HT1080 (cell line): ENCODE results near the gene GRM1. TPM values are rescaled to one million over a fixed set of nuclear protein-coding genes. Genes with fewer than 3 reads are reported as not detected.

Experiments used
- DNase-seq: peaks from one replicate; pipeline ENCODE4 v3.0.0-alpha.2; 2015; ENCODE audit warnings: low read depth
- total RNA-seq: library from RNA; depleted of rRNA; stranded (reverse); fragments of >200 nt; shearing (Covaris generic); gene quantifications from 2 replicates; pipeline ENCODE4 v1.2.3, GENCODE V29; 2014

The GRM1 gene
- total RNA-seq, 1 experiment from 2014 or later: not detected

DNA sequence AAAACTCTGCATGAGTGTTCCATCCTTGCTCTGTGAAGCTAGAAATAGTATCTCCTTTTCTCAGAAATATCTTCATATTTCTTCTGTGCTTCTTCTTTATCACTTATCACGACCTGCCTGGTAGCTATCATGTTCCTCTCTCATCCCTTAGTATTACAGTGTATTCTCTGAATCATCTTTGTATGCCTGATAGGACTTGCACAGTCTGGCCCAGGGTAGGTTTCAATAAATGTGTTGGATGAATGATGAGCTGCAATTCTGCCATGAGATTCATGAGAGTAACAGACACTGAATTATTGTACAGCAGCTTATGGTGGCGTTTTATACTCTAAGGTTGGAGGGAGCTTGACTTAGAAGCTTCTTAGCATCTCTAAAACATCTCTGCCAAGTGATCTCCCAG is 66.6 kb downstream of the GRM1 start:
- no peak for DNase-seq

GRCh38 chr6:146097586-146097985 is 68.7 kb downstream of the GRM1 start:
- no peak for DNase-seq

DNA sequence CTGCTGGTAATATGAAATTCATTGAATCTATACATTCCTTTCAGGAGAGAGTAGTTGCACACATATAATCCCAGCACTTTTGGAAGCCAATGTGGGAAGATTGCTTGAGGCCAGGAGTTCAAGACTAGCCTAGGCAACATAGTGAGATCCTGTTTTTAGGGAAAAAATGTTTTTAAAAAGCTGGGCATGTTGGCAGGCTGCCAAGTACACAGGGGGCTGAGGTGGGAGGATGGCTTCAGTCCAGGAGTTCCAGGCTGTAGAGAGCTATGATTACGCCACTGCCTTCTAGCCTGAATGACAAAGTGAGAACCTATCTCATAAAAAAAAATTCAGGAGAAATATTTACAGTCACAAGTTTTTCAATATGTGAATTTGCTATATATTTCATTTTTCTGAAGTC is 71.9 kb downstream of the GRM1 start:
- no peak for DNase-seq

- DNase-seq: peak; percentile 4
Measured at GRCh38 chr6:146103416-146104072, 74.7 kb downstream of the GRM1 start.

- DNase-seq: no peak
Measured at GRCh38 chr6:146106532-146106931, 77.7 kb downstream of the GRM1 start.

- DNase-seq: no peak
Measured at GRCh38 chr6:146110990-146111389, 82.1 kb downstream of the GRM1 start.

- no peak for DNase-seq
Measured at GRCh38 chr6:146111881-146112450, 83.1 kb downstream of the GRM1 start.

DNA sequence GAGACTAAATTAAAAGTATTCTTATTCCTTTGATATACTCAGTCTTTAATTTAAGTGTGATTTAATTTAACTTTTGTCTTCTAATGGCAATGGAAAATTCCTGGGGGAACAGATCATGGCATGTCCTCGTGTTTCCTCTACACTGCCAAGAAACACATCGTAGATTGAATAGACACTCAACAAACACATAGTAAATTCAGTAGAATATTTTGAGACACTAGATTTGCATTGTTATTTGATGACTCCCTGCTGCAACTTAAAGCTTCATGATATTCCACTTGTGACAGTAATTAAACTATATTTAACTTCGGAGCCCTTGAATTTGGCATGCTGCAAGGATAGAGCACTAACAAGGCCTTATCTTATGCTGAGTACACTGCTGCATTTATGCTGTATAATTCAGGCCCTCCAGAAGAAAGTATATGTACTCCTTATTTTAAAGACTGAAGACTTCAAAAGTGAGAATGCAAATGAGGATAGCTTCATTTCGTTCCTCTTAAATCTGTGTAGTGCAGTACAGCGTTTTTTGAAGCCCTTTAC is 84.3 kb downstream of the GRM1 start:
- no peak for DNase-seq

GRCh38 chr6:146123616-146124015 is 94.8 kb downstream of the GRM1 start:
- DNase-seq: no peak

DNA sequence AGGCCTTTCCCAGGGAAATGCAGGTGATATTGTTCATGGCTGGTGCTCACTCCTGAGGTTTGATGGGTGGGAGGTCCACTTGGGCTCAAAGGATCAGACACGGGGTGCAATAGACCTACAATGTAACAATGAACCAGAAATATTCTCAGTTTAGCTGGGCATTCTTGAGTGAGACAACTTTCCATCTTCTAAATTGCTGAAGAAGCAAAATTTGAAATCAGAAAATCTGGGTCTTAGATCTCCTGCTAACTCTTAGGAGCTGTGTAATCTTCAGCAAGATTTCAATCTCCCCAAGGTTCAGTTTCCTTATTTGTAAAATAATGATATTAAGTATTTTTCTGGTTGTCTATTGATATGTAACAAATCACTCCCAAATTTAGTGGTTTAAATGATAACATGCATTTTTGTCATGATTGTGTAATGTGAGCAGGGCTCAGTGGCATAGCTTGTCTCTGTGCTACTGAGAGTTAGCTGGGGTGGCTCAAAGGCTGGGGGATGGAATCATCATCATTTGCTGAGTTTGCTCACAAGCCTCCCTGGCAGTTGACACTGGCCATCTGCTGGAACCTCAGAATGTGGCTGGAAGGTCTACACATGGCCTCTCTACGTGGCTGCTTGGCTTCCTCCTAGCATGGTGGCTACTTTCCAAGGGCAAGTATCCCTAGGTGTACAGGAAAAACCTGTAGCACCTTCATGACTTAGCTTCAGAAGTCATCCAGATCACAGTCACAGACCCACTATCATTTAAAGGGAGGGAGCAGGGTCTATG is 98.8 kb downstream of the GRM1 start:
- DNase-seq: no peak

DNA sequence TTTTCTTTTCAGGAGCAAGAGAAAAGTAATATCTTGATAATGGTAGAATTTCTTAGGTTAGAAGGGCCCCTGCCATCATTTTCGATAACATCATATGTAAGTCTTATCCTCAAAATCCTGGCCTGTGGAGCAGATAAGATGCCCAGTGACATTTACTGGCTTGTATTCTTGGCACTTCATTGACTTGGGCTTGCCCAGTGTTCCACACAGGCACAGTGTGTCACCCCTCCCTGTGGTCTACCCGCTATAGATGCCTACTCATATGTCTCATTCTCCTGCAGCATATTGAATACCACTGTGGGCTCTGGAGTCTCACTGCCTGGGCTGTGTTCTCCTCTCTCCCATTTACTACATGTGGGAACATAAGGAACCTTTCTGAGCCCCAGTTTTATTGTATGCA is 105.0 kb downstream of the GRM1 start:
- no peak for DNase-seq

DNA sequence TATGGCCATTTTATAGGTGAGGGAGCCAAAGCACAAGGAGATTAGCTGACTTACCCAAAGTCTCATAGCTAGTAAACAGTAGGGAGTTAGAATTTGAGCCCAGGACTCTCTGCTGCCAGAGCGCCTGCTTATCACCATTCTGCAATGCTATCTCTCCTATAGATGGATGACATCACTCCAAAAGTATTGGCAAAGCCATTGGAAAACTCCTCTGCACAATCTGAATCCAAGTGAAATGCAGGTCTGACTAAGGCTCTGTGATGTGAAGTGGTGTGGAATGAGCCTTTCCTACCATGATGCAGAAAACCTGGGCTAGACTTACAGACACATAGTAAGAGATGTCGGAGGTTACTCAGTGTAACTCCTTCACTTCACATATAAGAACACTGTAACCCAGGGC is 106.3 kb downstream of the GRM1 start:
- no peak for DNase-seq

DNA sequence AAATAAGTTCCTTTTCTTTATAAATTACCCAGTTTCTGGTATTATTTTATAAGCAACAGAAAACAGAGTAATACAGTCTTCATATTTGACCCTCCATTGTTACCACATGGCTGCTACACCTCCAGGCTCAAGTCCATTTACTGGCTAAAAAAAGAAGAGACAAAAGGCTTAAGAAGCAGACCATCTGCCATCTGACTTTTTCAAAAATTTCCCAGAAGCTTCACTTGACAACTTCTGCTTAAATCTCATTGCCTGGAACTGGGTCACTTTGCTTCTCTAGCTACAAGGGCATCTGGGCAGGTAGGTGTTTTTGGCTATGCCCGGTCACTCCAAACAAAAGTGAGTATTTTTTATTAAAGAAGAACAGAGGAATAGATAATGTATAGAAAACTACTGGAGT is 118.0 kb downstream of the GRM1 start:
- DNase-seq: no peak

GRCh38 chr6:146149770-146150169 is 120.9 kb downstream of the GRM1 start:
- DNase-seq: peak; percentile 17

DNA sequence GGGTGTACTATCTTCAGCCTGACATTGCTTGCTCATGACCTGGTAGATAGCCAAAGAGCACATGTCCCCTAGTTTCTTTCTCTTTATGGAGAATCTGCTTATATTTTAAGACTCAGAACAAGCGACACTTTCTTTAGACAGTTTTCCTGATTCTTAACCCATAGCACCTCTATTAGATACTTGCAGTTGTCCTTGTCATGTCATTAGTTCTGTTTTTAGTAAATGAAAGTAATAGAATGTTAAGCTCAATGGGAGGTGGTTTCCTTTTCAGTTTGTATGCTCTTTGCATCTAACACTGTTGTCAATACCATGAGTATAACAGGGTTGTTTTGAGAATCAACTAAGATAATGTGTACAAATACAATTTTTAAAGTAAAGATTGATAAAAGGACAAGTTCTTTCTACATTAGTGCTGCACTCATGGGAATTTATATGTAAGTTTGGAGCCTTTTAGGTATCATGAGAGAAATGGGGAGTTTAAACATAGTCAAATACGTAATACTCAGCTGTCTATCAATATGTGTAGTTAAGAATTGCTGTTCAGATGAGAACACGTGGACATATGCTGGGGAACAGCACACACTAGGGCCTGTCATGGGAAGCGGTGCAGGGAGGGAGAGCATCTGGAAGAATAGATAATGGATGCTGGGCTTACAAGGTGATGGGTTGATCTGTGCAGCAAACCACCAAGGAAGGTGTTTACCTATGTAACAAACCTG is 124.3 kb downstream of the GRM1 start:
- no peak for DNase-seq

GRCh38 chr6:146154197-146154596 is 125.3 kb downstream of the GRM1 start:
- peak; percentile 20 for DNase-seq

- no peak for DNase-seq
Measured at GRCh38 chr6:146161664-146162063, 132.8 kb downstream of the GRM1 start.

- no peak for DNase-seq
Measured at GRCh38 chr6:146169872-146170271, 141.0 kb downstream of the GRM1 start.

DNA sequence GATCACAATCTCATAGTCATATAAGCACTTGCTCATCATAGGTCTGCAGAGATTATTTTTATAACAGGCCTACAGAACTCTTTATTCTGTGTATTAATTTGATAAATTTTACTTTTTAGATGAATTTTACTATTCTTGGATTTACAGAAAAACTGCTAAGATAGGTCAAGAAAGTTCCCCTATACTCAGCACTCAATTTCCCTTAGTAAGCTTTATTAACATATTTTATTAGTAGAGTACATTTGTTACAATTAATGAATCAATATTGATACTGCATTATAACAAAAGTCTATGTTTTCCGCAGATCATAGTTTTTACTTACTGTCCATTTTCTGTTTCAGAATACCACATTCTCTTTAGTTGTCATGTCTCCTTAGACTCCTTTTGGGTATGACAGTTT is 148.9 kb downstream of the GRM1 start:
- DNase-seq: no peak

DNA sequence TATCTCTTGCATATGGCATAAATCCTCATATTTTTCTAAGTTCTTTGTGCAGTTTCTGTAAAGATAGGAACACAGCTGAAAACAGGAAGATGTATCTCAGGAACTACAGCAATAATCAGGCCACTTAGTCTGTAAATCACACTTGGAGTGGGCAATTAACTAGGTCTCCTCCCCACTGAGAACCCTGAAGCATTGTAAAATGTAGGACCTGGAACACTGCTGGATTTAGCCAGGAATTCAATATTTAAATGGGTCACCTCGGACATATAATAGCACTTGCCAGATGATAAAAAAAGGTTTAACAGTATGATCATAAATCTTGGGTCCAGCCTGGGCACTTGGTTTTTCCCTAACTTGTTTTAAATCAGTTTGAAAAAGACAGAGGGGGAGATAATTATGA is 155.0 kb downstream of the GRM1 start:
- no peak for DNase-seq

DNA sequence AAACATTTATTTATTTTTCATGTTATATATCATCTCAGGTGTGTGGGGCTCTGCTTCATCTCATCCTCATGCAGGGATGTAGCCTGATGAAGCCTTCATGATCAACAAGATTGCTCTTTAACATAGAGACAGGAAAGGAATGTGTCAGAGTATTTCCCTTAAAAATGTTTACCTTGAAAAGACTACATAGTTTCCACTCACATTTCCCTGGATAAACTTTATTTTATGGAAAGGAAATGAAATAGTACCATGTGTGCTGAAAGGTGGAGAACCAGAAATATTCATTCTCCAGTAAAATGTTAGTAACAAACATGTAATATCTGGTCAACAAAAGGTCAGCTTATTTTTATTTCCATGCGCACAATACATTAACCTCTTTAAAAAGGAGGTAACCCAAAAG is 155.8 kb downstream of the GRM1 start:
- no peak for DNase-seq

- DNase-seq: no peak
Measured at GRCh38 chr6:146189131-146189530, 160.3 kb downstream of the GRM1 start.
